ENCODE results near the gene OR1F1. TPM values are rescaled to one million over a fixed set of nuclear protein-coding genes. Genes with fewer than 3 reads are reported as not detected.

OR1F1 gene
- total and polyA plus RNA-seq, 2 of the 8 experiments (the other 6 are each of a cell fraction or from before 2014, with no cell fraction given): 0.52 to 1.2 TPM

GRCh38 chr16:3254309-3254708 lies 66.3 kb downstream of the OR1F1 start (continued):
- TF ChIP-seq CHD7 (IDR thresholded peaks at IDR 0.05; ENCODE audit: insufficient replicate concordance, low read length): no peak
